Measurements from ENCODE around the gene SLC6A19.

The SLC6A19 gene

DNA sequence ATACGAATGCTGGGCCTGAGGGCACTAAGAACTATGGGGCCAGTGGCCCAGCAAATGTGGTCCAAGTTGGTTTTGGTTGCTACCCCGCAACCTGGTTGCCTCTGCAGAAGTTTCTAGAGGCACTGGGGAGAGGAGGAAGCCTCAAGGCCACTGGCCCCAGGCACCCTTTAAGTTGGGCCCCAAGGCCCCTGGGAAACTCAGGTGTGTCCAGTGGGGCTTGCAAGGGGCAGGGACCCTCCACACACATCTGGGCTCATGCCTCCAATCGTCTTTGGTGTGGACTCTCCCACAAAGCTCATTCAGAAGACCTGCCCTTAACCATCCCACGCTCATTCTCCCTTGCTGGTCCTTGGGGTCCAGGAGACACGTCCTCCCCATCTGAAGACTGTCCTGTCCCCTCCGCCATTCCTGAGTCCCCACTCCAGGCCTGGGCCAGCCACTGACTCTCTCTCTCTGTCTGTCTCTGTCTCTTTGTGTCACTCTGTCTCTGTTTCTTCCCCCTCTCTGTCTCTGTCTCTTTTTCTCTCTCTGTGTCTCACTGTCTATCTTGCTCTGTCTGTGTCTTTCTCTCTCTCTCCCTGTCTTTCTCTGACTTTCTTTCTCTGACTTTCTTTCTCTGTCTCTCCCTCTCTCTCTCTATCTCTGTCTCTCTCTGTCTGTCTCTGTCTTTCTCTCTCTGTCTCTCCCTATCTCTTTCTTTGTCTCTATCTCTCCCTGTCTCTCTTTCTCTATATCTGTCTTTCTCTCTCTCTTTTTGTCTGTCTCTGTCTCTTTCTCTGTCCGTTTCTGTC, 3.3 kb upstream of the SLC6A19 start:
- no peak for DNase-seq

DNA sequence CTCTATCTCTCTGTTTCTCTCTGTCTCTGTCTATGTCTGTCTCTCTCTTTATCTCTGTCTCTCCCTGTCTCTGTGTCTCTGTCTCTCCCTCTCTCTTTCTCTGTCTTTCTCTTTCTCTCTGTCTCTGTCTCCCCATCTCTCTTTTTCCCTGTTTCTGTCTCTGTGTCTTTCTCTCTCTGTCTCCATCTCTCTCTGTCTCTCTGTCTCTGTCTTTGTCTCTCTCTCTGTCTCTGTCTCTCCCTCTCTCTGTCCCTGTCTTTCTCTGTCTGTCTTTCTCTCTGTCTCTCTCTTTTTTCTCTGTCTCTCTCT, 2.1 kb upstream of the SLC6A19 start:
- DNase-seq, result no peak

DNA sequence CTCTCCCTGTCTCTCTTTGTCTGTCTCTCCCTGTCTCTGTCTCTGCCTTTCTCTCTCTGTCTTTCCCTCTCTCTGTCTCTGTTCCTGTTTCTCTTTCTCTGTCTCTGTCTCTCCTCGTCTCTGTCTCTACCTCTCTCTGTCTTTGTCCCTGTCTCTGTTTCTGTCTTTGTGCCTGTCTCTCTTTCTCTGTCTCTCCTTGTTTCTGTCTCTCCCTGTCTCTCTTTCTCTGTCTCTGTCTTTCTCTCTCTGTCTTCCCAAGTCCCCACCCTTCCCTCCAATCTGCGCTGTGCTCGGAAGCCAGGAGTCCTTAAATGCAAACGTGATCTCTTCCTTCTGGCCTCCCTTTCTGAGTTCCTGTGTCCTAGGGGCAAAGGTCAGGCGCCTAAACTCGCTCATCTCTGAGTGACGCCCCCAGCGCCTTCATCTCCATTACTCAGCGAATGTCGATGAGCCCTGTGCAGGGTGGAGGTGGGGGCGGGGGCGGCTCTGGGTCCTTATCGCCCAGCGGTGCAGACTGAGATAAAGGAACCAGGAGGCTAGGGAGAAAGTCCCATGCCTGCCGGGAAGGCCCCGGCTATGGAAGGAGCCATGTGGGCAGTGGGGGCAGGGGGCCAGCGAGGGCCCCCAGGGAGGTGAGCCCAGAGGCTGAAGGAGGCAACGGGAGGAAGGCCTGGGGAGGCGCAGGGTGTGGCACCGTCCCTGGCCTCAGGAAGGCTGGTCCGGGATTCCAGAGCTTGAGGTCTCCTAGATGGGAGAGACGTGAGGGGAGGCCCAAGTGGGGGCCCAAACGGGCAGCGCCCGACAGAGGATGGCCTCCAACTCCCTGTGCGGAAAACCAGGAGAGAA, 1.5 kb upstream of the SLC6A19 start:
- DNase-seq, result no peak

GRCh38 chr5:1200495-1201326, 684 bp upstream of the SLC6A19 start:
- DNase-seq, result no peak

DNA sequence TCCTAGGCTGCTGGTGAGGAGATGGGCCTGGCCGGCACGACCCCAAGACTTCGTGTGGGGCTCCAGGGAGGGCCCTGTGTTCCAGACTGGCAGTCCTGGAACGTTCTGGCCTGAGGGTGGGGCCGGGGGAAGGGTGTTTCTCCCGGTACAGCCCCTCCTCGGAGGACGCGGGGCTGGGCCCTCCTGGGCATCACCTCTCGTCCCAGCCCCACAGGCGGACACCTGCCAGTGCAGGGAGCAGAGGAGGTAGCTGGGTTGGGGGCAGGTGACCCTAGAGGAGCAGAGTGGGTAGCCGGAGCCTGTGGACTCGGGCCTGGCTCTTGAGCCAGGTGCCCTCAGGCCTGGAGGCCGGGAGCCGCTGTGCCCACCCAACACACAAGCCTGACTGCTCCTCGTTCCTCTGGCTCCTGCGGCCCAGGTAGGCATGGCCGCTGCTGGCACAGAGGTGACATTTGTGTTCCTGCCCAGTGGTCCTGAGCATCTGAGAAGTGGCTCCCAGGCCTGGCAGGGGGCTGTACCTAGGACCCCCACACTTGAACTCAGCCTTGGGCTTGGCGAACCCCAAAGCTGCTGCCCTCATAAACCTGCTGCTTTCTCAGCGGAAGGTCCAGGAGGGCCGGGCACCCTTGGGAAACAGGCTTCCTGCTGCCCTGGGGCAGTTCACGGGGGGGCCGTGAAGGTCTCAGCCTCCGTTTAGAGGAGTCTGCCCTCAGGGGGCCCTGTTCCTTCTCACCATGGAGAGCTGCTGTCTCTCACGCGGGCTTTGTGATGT, 817 bp downstream of the SLC6A19 start:
- DNase-seq, result no peak

DNA sequence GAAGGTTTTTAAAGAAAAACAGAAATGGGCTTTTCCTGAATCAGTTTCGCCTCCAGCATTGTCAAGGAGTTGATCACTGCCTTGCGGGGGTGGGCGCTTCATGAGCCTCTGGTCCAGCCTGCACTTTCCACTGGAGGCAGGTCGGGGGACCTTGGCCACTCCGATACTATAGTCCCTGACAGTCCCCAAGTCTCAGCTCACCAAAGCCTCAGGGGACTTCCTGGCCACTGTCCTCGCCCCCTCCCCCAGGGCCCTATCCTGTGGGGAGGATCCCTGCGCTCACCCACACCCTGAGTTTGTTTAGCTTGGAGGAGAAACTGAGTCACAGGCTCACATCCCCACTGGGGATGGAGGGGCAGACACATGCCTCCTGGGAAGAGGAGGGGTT, 1.4 kb downstream of the SLC6A19 start:
- no peak for DNase-seq

DNA sequence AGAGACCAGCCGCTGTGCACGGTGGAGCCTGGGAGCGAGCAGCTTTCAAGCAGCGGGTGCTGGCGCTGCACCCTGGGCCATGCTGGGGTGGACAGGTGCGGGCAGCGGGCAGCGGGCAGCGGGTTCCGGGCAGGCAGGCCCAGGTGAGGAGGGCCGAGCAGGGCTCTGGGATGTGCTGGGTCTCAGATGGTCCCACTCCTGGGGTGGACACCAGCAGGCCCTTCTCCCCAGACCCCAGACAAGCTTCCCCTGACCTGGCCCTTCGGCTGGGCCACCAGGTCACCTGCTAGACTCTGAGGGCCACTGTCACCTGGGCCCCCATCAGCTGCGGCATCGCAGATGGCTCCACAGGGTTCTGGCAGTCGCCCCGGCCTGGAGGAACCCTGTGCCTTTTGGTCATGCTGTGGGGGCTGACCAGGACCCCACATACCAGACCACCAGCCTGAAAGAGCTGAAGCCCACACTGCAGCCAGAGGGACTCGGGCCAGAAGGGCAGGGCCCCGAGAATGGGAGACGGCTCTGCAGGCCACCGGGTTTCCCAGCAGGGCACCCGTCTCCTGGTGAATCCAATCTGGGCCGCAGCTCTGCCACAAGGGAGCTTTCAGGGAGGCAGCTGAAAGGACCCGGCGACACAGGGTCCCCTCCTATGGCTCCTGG, 2.0 kb downstream of the SLC6A19 start:
- DNase-seq, result no peak

- DNase-seq, result no peak
Observed at GRCh38 chr5:1203968-1204692, 2.7 kb downstream of the SLC6A19 start.

DNA sequence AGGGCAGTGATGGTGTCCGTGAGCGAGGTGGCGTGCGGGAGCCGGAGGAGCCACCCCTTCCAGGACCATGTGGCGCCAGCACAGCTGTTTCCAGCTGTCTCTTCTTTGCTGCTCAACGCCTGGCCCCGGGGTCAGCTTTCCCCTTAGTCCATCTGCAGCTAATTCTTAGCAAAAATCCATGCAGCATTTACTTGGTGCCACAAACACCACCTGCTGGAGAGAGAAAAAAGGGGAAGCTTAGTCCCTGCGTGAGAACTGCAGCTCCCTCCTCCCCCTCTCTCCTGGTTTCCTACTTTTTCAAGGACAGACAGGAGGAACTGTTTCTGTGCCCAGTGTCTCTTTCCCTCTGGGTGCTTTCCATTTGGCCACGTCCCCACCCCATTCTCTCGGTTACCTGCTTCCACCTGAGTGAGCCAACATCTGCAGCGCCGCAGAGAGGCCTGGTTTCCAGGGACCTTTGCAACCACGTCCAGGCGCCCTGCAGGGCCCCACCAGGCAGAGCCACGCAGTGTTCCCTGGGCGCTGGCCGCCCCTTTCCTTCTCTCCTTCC, 3.4 kb downstream of the SLC6A19 start:
- no peak for DNase-seq

GRCh38 chr5:1205255-1206180, 4.1 kb downstream of the SLC6A19 start:
- no peak for DNase-seq

- DNase-seq, result no peak
Observed at GRCh38 chr5:1206521-1207412, 5.4 kb downstream of the SLC6A19 start.

DNA sequence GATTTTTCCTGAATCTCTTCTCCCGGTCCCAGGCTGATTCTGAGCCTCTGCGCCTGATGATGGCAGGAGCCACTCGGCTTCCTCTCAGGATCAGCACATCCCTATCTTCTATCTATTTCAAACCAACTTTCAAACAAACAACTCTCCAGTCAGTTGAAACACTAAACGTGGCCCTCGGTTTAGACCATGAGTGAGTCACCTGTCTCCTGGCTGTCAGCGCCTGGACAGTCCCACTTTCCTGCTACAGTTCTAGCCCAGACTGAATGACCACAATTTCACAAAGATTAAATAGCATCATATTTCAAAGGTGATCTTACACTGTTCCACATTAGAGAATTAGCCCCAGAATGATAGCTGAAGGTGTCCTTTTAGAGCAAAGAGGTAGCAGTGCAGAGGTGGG, 6.2 kb downstream of the SLC6A19 start:
- no peak for DNase-seq

DNA sequence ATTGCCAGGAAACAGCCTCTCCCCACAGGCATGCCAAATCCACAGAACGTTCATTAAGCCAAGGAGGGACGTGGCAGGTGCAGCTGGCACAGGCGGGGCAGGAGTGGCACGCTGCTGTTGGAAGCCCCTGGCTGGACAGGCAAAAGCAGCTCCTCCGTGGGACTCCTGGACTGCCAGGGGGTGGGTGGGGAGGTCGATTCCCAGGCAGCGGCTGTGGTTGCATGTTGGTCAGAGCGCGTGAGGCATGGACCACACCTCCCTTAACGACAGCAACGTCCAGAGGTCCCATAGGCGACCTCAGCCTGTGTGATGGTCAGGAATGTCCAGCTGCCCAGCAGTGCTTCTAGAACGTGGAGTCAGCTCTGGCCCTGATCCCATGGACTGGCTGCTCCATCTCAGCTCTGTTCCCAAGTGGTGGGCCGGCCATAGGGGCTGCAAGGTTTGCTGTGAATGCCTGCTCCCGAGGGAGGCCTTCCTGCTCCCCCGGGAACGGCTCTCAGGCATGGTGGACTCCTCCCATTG, 6.9 kb downstream of the SLC6A19 start:
- no peak for DNase-seq

GRCh38 chr5:1208743-1209488, 7.5 kb downstream of the SLC6A19 start:
- no peak for DNase-seq

DNA sequence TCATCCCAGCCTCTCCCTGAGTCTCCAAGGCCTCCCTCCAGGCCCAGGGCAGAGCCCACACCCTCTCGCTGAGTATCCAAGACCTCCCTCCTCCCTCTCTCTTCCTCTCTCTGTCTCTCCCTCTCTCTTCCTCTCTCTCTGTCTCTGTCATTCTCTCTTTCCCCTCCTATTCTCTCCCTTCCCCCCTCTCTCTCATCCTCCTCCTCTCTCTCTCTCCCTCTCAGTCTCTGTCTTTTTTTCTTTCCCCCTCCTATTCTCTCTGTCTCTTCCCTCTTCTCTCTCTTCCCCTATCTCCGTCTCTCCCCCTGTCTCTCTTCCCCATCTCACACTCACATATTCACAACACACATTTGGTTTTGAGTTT, 8.1 kb downstream of the SLC6A19 start:
- DNase-seq, result no peak

- no peak for DNase-seq
Observed at GRCh38 chr5:1209896-1210776, 8.7 kb downstream of the SLC6A19 start.

DNA sequence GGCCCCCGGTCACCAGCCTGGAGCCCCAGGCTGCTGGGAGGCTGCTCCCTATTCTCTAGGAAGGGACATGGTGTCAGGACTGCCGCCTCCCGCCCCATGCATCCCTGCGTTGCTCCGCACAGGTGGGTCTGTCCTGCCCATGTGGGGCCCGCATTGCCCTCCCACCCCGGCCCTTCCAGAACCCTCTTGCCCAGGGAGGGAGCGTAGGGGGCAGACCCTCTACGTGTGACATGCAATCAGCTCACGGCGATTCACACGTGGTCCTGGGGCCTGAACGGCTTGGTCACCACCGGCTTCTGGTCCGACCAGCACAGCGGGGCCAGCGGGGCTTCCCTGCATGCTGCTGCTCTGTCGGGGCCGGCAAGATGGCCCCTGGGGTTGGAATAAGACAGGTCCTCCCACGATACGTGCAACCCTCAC, 9.4 kb downstream of the SLC6A19 start:
- DNase-seq, result no peak
